ENCODE measurements around the gene CALML3.

The CALML3 gene

GRCh38 chr10:5485948-5486852 lies 38.6 kb upstream of the CALML3 start:
- H3K4me3 ChIP-seq (replicated peaks; ENCODE audit: low read depth, low read length), result no peak overlapping the region

GRCh38 chr10:5486853-5487235 lies 37.9 kb upstream of the CALML3 start:
- DNase-seq (ENCODE audit: extremely low read depth, low read depth), result no peak
- H3K4me3 ChIP-seq (replicated peaks; ENCODE audit: low read depth, low read length), result no peak overlapping the region
- TF ChIP-seq CTCF (IDR thresholded peaks at IDR 0.05; ENCODE audit: low read depth, low read length, missing control alignments), result no peak

More at GRCh38 chr10:5485948-5486852, 38.6 kb upstream of the CALML3 start:
- no peak for DNase-seq (ENCODE audit: extremely low read depth, low read depth)
- TF ChIP-seq CTCF (IDR thresholded peaks at IDR 0.05; ENCODE audit: low read depth, low read length, missing control alignments), result no peak

- no peak for TF ChIP-seq CTCF (IDR thresholded peaks at IDR 0.05; ENCODE audit: low read depth, low read length, missing control alignments)
- no peak for DNase-seq (ENCODE audit: extremely low read depth, low read depth)
- H3K4me3 ChIP-seq (replicated peaks; ENCODE audit: low read depth, low read length), result no peak overlapping the region
Measured at GRCh38 chr10:5488272-5489161, 36.2 kb upstream of the CALML3 start.

- DNase-seq (ENCODE audit: extremely low read depth, low read depth), result no peak
- no peak overlapping the region for H3K4me3 ChIP-seq (replicated peaks; ENCODE audit: low read depth, low read length)
- no peak for TF ChIP-seq CTCF (IDR thresholded peaks at IDR 0.05; ENCODE audit: low read depth, low read length, missing control alignments)
Measured at GRCh38 chr10:5490032-5490431, 34.7 kb upstream of the CALML3 start.

- no peak for TF ChIP-seq CTCF (IDR thresholded peaks at IDR 0.05; ENCODE audit: low read depth, low read length, missing control alignments)
- no peak for DNase-seq (ENCODE audit: extremely low read depth, low read depth)
Measured at GRCh38 chr10:5490698-5491464, 33.9 kb upstream of the CALML3 start.

GRCh38 chr10:5491477-5491876 lies 33.3 kb upstream of the CALML3 start:
- DNase-seq (ENCODE audit: extremely low read depth, low read depth), result no peak
- H3K4me3 ChIP-seq (replicated peaks; ENCODE audit: low read depth, low read length), result no peak overlapping the region
- TF ChIP-seq CTCF (IDR thresholded peaks at IDR 0.05; ENCODE audit: low read depth, low read length, missing control alignments), result no peak

More at GRCh38 chr10:5490698-5491464, 33.9 kb upstream of the CALML3 start:
- no peak overlapping the region for H3K4me3 ChIP-seq (replicated peaks; ENCODE audit: low read depth, low read length)
